Measurements from ENCODE around the gene NBAS. TPM values are rescaled to one million over a fixed set of nuclear protein-coding genes. Genes with fewer than 3 reads are reported as not detected.

Gene NBAS
- total RNA-seq, 1 experiment from 2014 or later: 28.9 TPM

- Histone ChIP-seq H3K36me3 (ENCODE audit: low read depth) (no peaks in the 10 kb centered on the region), H3K27ac (no peak overlapping the region), H3K27me3 (ENCODE audit: insufficient read depth, low read depth) (no peaks in the 10 kb centered on the region), H3K4me2 (no peak overlapping the region), H3K9me2 (ENCODE audit: insufficient read depth) (no peaks in the 10 kb centered on the region; the same call in 1 of the 2 replicates), H2AFZ (no peak overlapping the region), H3F3A (ENCODE audit: insufficient read depth, low read depth) (no peaks in the 10 kb centered on the region), H3K79me2 (ENCODE audit: low read depth) (no peaks in the 10 kb centered on the region), H4K20me1 (ENCODE audit: insufficient read depth) (no peaks in the 10 kb centered on the region; the same call in 1 of the 2 replicates), H3K4me1 (replicated peaks; ENCODE audit: insufficient read depth) (0 out of 2 replicates have a peak, but pooled peaks cover 5% of the 10 kb centered on the region), H3K4me3 (no peak overlapping the region), H3K9me3 (ENCODE audit: insufficient read depth, low read depth) (no peaks in the 10 kb centered on the region)
- intact Hi-C loops (cut with micrococcal nuclease; ENCODE audit: unreplicated experiment): no loop called here
- no peak for DNase-seq
- BruUV-seq (replicated peaks): no TSS peak
- POLR2A ChIA-PET (ENCODE audit: unreplicated experiment): no interaction called here
- CTCF ChIA-PET: no interaction called here
- no peak for TF ChIP-seq CTCF (conservative IDR thresholded peaks at IDR 0.05)
- TF ChIP-seq EZH2 (IDR thresholded peaks at IDR 0.05; ENCODE audit: low read depth): no peak
Measured at GRCh38 chr2:15187702-15188101, 373.4 kb downstream of the NBAS start.

- CTCF ChIA-PET: no interaction called here
Measured at GRCh38 chr2:15186118-15186517, 375.0 kb downstream of the NBAS start.

GRCh38 chr2:15184491-15184890 is 376.6 kb downstream of the NBAS start:
- DNase-seq: no peak
- Histone ChIP-seq H4K20me1 (ENCODE audit: insufficient read depth) (no peaks in the 10 kb centered on the region), H3K36me3 (ENCODE audit: low read depth) (no peaks in the 10 kb centered on the region), H3K27me3 (ENCODE audit: insufficient read depth, low read depth) (no peaks in the 10 kb centered on the region), H3K9me3 (ENCODE audit: insufficient read depth, low read depth) (no peaks in the 10 kb centered on the region), H3K4me3 (no peak overlapping the region), H2AFZ (no peak overlapping the region), H3K4me1 (replicated peaks; ENCODE audit: insufficient read depth) (no peaks in the 10 kb centered on the region), H3K4me2 (no peak overlapping the region), H3K79me2 (ENCODE audit: low read depth) (no peaks in the 10 kb centered on the region), H3F3A (ENCODE audit: insufficient read depth, low read depth) (no peaks in the 10 kb centered on the region), H3K9me2 (ENCODE audit: insufficient read depth) (no peaks in the 10 kb centered on the region), H3K27ac (no peak overlapping the region)
- no TSS peak for BruUV-seq (replicated peaks)
- TF ChIP-seq CTCF (conservative IDR thresholded peaks at IDR 0.05) (no peak), EZH2 (IDR thresholded peaks at IDR 0.05; ENCODE audit: low read depth) (no peak)
- POLR2A ChIA-PET (ENCODE audit: unreplicated experiment): no interaction called here
- intact Hi-C loops (cut with micrococcal nuclease; ENCODE audit: unreplicated experiment): no loop called here
- CTCF ChIA-PET: no interaction called here

More at GRCh38 chr2:15186118-15186517, 375.0 kb downstream of the NBAS start:
- Histone ChIP-seq H2AFZ (no peak overlapping the region), H3K27me3 (ENCODE audit: insufficient read depth, low read depth) (no peaks in the 10 kb centered on the region), H4K20me1 (ENCODE audit: insufficient read depth) (no peaks in the 10 kb centered on the region), H3K4me3 (no peak overlapping the region), H3K36me3 (ENCODE audit: low read depth) (no peaks in the 10 kb centered on the region), H3K27ac (no peak overlapping the region), H3K9me3 (ENCODE audit: insufficient read depth, low read depth) (no peaks in the 10 kb centered on the region), H3K9me2 (ENCODE audit: insufficient read depth) (no peaks in the 10 kb centered on the region), H3K4me2 (no peak overlapping the region), H3K4me1 (replicated peaks; ENCODE audit: insufficient read depth) (no peaks in the 10 kb centered on the region), H3K79me2 (ENCODE audit: low read depth) (no peaks in the 10 kb centered on the region), H3F3A (ENCODE audit: insufficient read depth, low read depth) (no peaks in the 10 kb centered on the region)
- BruUV-seq (replicated peaks): no TSS peak
- no peak for TF ChIP-seq EZH2 (IDR thresholded peaks at IDR 0.05; ENCODE audit: low read depth)
- no peak for TF ChIP-seq CTCF (conservative IDR thresholded peaks at IDR 0.05)
- intact Hi-C loops (cut with micrococcal nuclease; ENCODE audit: unreplicated experiment): no loop called here
- POLR2A ChIA-PET (ENCODE audit: unreplicated experiment): interaction anchor here (0.7 kb wide), 1 partner anchor 1473 kb away, joined by 10 read pairs; no protein-coding TSS in a partner anchor
- DNase-seq: no peak
